NCI-H748 treated with DMSO at 0.1 percent for 48 hours (cell line): ENCODE results near the gene ACAP2.

Experiments
- DNase-seq: peaks from one replicate; lab custom pipeline; 2025; lab: John Stamatoyannopoulos, UW

The ACAP2 gene

GRCh38 chr3:195286115-195286872, 156.5 kb downstream of the ACAP2 start:
- DNase-seq, result no peak

GRCh38 chr3:195285372-195285771, 157.4 kb downstream of the ACAP2 start:
- DNase-seq, result no peak

GRCh38 chr3:195284842-195285241, 158.0 kb downstream of the ACAP2 start:
- DNase-seq, result no peak

GRCh38 chr3:195282961-195283360, 159.9 kb downstream of the ACAP2 start:
- no peak for DNase-seq

- no peak for DNase-seq
Measured at GRCh38 chr3:195274259-195274966, 168.4 kb downstream of the ACAP2 start.

- peak; percentile 48 for DNase-seq
Measured at GRCh38 chr3:195271410-195272243, 171.2 kb downstream of the ACAP2 start.

- DNase-seq, result peak; percentile 57
Measured at GRCh38 chr3:195270817-195271409, 171.9 kb downstream of the ACAP2 start, which contains the start of gene XXYLT1. Gene XXYLT1 (minus strand): TSS chr3:195271159. CDS start chr3:195271058, 101 bp downstream.

- DNase-seq, result no peak
Measured at GRCh38 chr3:195270079-195270816, 172.6 kb downstream of the ACAP2 start.

GRCh38 chr3:195269375-195270078, 173.3 kb downstream of the ACAP2 start:
- DNase-seq, result no peak

- no peak for DNase-seq
Measured at GRCh38 chr3:195268576-195269309, 174.1 kb downstream of the ACAP2 start.

GRCh38 chr3:195267096-195267495, 175.7 kb downstream of the ACAP2 start:
- no peak for DNase-seq

- DNase-seq, result no peak
Measured at GRCh38 chr3:195266428-195266827, 176.4 kb downstream of the ACAP2 start.

GRCh38 chr3:195265363-195265976, 177.3 kb downstream of the ACAP2 start:
- no peak for DNase-seq

- DNase-seq, result no peak
Measured at GRCh38 chr3:195263925-195264600, 178.8 kb downstream of the ACAP2 start.

GRCh38 chr3:195263193-195263924, 179.5 kb downstream of the ACAP2 start:
- no peak for DNase-seq

GRCh38 chr3:195261925-195262324, 180.9 kb downstream of the ACAP2 start:
- DNase-seq, result no peak

GRCh38 chr3:195260280-195260905, 182.4 kb downstream of the ACAP2 start:
- DNase-seq, result no peak
